K562 (cell line): ENCODE measurements around the gene TTLL11. TPM values are rescaled to one million over a fixed set of nuclear protein-coding genes. Genes with fewer than 3 reads are reported as not detected.

Source experiments
- ATAC-seq: fragments of 200-7000 bp; cut with Tn5 transposase; 3 replicates; pipeline ENCODE4 v1.9.1; 2020; ENCODE audit warnings: moderate library complexity
- BruUV-seq: library from RNA; stranded (reverse); fragments of 400-500 nt; replicated peaks from 2 replicates; lab custom pipeline; 2021; lab: Mats Ljungman, UMichigan
- CTCF ChIA-PET: fragments of 300-600 bp; formaldehyde crosslinking; extraction: SDS; loops from one replicate; lab custom pipeline; 2021; ENCODE audit warnings: low intra/inter-chr PET ratio; lab: Yijun Ruan, JAX
- POLR2A ChIA-PET: fragments of 300-600, 350-650 bp; sonication (Branson Sonifier 250); formaldehyde crosslinking; extraction: SDS; loops from one replicate; lab custom pipeline; 2021; ENCODE audit warnings: antibody characterized with exemption, inconsistent platforms; lab: Yijun Ruan, JAX
- DNase-seq, 4 experiments: peaks; one replicate each; pipeline versions ENCODE4 v3.0.0 to v3.0.0-alpha.2; 2011 to 2018; ENCODE audit warnings: low spot score in 3 of 4, mixed read lengths in 3 of 4; ENCODE audit errors: extremely low read depth in 1 of 4
- FAIRE-seq: peaks from 2 replicates; lab custom pipeline; 2011; peaks lifted over from hg19 to GRCh38; lab: Jason Lieb, UNC
- H2AFZ ChIP-seq: 2 replicates; pipeline ENCODE4 v1.6.0; 2011; ENCODE audit warnings: low read depth, low read length, control low read depth, inconsistent platforms
- H3K27ac ChIP-seq: fragments of 200-600 bp; 3 replicates; pipeline ENCODE4 v1.8.0; 2011; ENCODE audit warnings: low read depth, mild to moderate bottlenecking, control low read depth, inconsistent platforms, low read length, moderate library complexity, mixed read lengths; ENCODE audit errors: extremely low read depth
- H3K27me3 ChIP-seq, 2 experiments: fragments of 300-600 bp in 1 of 2; 2 replicates in 1 of 2; 3 replicates in 1 of 2; pipeline versions ENCODE4 v1.6.0 to v1.8.0; 2011; ENCODE audit warnings: inconsistent platforms in 2 of 2, low read length in 2 of 2, mild to moderate bottlenecking in 1 of 2, mixed read lengths in 1 of 2, moderate library complexity in 1 of 2; ENCODE audit not compliant: control insufficient read depth in 2 of 2, insufficient read depth in 2 of 2
- H3K36me3 ChIP-seq: fragments of 300-600 bp; 3 replicates; pipeline ENCODE4 v1.8.0; 2011; ENCODE audit warnings: mild to moderate bottlenecking, low read length, inconsistent platforms; ENCODE audit not compliant: control insufficient read depth, insufficient read depth
- H3K4me1 ChIP-seq, 2 experiments: fragments of 200-600 bp in 1 of 2; replicated peaks in 1 of 2; 2 replicates in 1 of 2; 3 replicates in 1 of 2; pipeline versions ENCODE4 v1.5.1 to v1.8.0; 2011; ENCODE audit warnings: inconsistent platforms in 2 of 2, low read length in 2 of 2, mild to moderate bottlenecking in 1 of 2, mixed read lengths in 1 of 2, moderate library complexity in 1 of 2; ENCODE audit not compliant: control insufficient read depth in 2 of 2, insufficient read depth in 2 of 2
- H3K4me2 ChIP-seq: 2 replicates; pipeline ENCODE4 v1.6.1; 2011; ENCODE audit warnings: low read length, control low read depth, inconsistent platforms, mixed read lengths; ENCODE audit not compliant: insufficient read depth
- H3K4me3 ChIP-seq: fragments of 200-600 bp; sonication (generic), shearing (Covaris generic); 2 replicates; pipeline ENCODE4 v1.5.1; 2016; ENCODE audit warnings: control low read depth, inconsistent platforms
- H3K79me2 ChIP-seq: fragments of 200-600 bp; 3 replicates; pipeline ENCODE4 v1.8.0; 2011; ENCODE audit warnings: low read length, inconsistent platforms; ENCODE audit not compliant: control insufficient read depth, insufficient read depth
- H3K9ac ChIP-seq, 2 experiments: 2 replicates each; pipeline versions ENCODE4 v1.6.0 to v1.6.1; 2011; ENCODE audit warnings: low read depth in 2 of 2, low read length in 2 of 2, control low read depth in 1 of 2, inconsistent platforms in 1 of 2, mild to moderate bottlenecking in 1 of 2, mixed read lengths in 1 of 2; ENCODE audit not compliant: insufficient read depth in 1 of 2
- H3K9me1 ChIP-seq: one replicate; pipeline ENCODE4 v1.6.0; 2011; ENCODE audit warnings: inconsistent platforms, mild to moderate bottlenecking, low read length, moderate library complexity; ENCODE audit not compliant: control insufficient read depth, insufficient read depth
- H3K9me3 ChIP-seq: replicated peaks from 2 replicates; pipeline ENCODE4 v1.5.1; 2011; ENCODE audit warnings: low read depth, low read length, inconsistent platforms; ENCODE audit not compliant: control insufficient read depth, insufficient read depth
- H4K20me1 ChIP-seq: replicated peaks from 2 replicates; pipeline ENCODE4 v1.6.1; 2011; ENCODE audit warnings: low read length, inconsistent platforms, mixed read lengths; ENCODE audit not compliant: control insufficient read depth, insufficient read depth
- CCAR2 ChIP-seq: fragments of 200-400 bp; formaldehyde crosslinking; IDR thresholded peaks from 2 replicates; pipeline ENCODE4 v1.6.1; 2017; ENCODE audit warnings: mild to moderate bottlenecking, low read depth, low read length
- DNMT1 ChIP-seq: fragments of 450-650 bp; IDR thresholded peaks from 2 replicates; pipeline ENCODE4 v1.6.1; 2016; ENCODE audit warnings: antibody characterized with exemption, mild to moderate bottlenecking
- ELF4 ChIP-seq: fragments of 450-650 bp; formaldehyde crosslinking; IDR thresholded peaks from 2 replicates; pipeline ENCODE4 v1.4.0; 2022; ENCODE audit warnings: missing genetic modification characterization
- FOSL1 ChIP-seq: fragments of 200-800 bp; sonication (Bioruptor generic); conservative IDR thresholded peaks from 2 replicates; pipeline ENCODE4 v1.6.1; 2016; ENCODE audit warnings: missing genetic modification characterization, missing compliant biosample characterization
- FOXM1 ChIP-seq, 2 experiments: fragments of 450-650 bp in 1 of 2; sonication (generic) in 1 of 2; formaldehyde crosslinking in 1 of 2; IDR thresholded peaks; 2 replicates each; pipeline versions ENCODE4 v1.6.1 to v1.9.0; 2017 to 2022; ENCODE audit warnings: low read depth in 2 of 2, mild to moderate bottlenecking in 2 of 2, missing genetic modification reagents in 1 of 2, moderate library complexity in 1 of 2
- GTF2F1 ChIP-seq: IDR thresholded peaks from 2 replicates; pipeline ENCODE4 v1.6.1; 2011; ENCODE audit warnings: low read depth, low read length, improper control_type of control experiment
- NELFE ChIP-seq: IDR thresholded peaks from 2 replicates; pipeline ENCODE4 v1.6.1; 2011; ENCODE audit warnings: mild to moderate bottlenecking; ENCODE audit not compliant: insufficient read depth, insufficient read length
- SIN3A ChIP-seq, 2 experiments: fragments of 150-350 bp in 1 of 2; IDR thresholded peaks; 2 replicates each; pipeline ENCODE4 v1.6.1; 2011 to 2016; ENCODE audit warnings: borderline replicate concordance in 2 of 2, low read depth in 2 of 2, low read length in 2 of 2, mild to moderate bottlenecking in 2 of 2, moderate library complexity in 2 of 2; ENCODE audit not compliant: control insufficient read depth in 1 of 2
- TCF15 ChIP-seq: fragments of 250-450 bp; sonication (Bioruptor Pico); IDR thresholded peaks from 2 replicates; pipeline ENCODE4 v1.8.0; 2022; ENCODE audit warnings: moderate library complexity, mild to moderate bottlenecking, inconsistent platforms
- TRIM28 ChIP-seq: fragments of 450-650 bp; IDR thresholded peaks from 2 replicates; pipeline ENCODE4 v1.6.1; 2017
- USF1 ChIP-seq: sonication (generic); formaldehyde crosslinking; IDR thresholded peaks from 2 replicates; pipeline ENCODE4 v1.9.0; 2022; ENCODE audit warnings: mild to moderate bottlenecking, missing genetic modification reagents
- ZBTB34 ChIP-seq: fragments of 250-450 bp; sonication (Bioruptor Pico); IDR thresholded peaks from 2 replicates; pipeline ENCODE4 v1.8.0; 2021; ENCODE audit warnings: mild to moderate bottlenecking, moderate library complexity
- ZNF140 ChIP-seq: fragments of 250-450 bp; sonication (Bioruptor Pico); IDR thresholded peaks from 2 replicates; pipeline ENCODE4 v1.8.0; 2021; ENCODE audit warnings: moderate library complexity, mild to moderate bottlenecking, inconsistent platforms
- ZNF766 ChIP-seq: fragments of 200-800 bp; sonication (Bioruptor generic); conservative IDR thresholded peaks from 2 replicates; pipeline ENCODE4 v1.6.1; 2016; ENCODE audit warnings: missing genetic modification characterization, missing compliant biosample characterization
- WGBS: fragments of 100-300 bp; shearing (Covaris generic); methylation state at CpG from one replicate; pipeline ENCODE4 v1.1.6; 2016; ENCODE audit warnings: low coverage, mixed read lengths; ENCODE audit not compliant: insufficient coverage; ENCODE audit errors: missing lambda C conversion rate; 5-methylcytosine and 5-hydroxymethylcytosine counted together
- in situ Hi-C: fragments of 300-500 bp; cut with MboI; formaldehyde crosslinking; loops from 4 replicates; pipeline ENCODE4 v1.15.0; 2018; ENCODE audit warnings: inconsistent platforms, mixed read lengths
- intact Hi-C: fragments of 100-400 bp; cut with micrococcal nuclease; formaldehyde crosslinking; loops from 2 replicates; pipeline ENCODE4 v1.14.2; 2022
- polyA plus RNA-seq, 8 experiments: library from polyadenylated mRNA; depleted of rRNA in 4 of 8; stranded (reverse) in 5 of 8; unstranded in 3 of 8; fragments of >200 nt; fragmentation: Nextera tagmentation in 2 of 8; fragmentation: Illumina TruSeq in 1 of 8; extraction: Ambion mirVana in 2 of 8; extraction: Trizol in 1 of 8; gene quantifications; 2 replicates each; pipeline versions ENCODE4 v1.2.1 to v1.2.3, GENCODE V29; 2011 to 2014; ENCODE audit warnings: inconsistent platforms in 1 of 8, missing spikeins in 1 of 8
- total RNA-seq, 7 experiments: library from RNA; depleted of rRNA in 6 of 7; stranded (reverse); fragments of >200 nt in 6 of 7; fragmentation: Illumina TruSeq in 2 of 7; extraction: Trizol in 2 of 7; gene quantifications; 2 replicates each; pipeline versions ENCODE4 v1.2.1 to v1.2.3, GENCODE V29; 2011 to 2021; ENCODE audit warnings: low replicate concordance in 1 of 7
- TF ChIP-seq, protein P1 (sequence below): fragments of 250-450 bp; sonication (Bioruptor Pico); IDR thresholded peaks from 2 replicates; pipeline ENCODE4 v1.8.0; 2022; ENCODE audit warnings: moderate library complexity, mild to moderate bottlenecking, inconsistent platforms
- TF ChIP-seq, protein P2 (sequence below): fragments of 450-650 bp; formaldehyde crosslinking; IDR thresholded peaks from 2 replicates; pipeline ENCODE4 v1.4.0; 2020; ENCODE audit warnings: mild to moderate bottlenecking, moderate library complexity

TTLL11 gene
- total and polyA plus RNA-seq, 9 of the 15 experiments (the other 6 are each of a cell fraction or from before 2014, with no cell fraction given), result 0.83 to 4.4 (median 2.7) TPM

DNA sequence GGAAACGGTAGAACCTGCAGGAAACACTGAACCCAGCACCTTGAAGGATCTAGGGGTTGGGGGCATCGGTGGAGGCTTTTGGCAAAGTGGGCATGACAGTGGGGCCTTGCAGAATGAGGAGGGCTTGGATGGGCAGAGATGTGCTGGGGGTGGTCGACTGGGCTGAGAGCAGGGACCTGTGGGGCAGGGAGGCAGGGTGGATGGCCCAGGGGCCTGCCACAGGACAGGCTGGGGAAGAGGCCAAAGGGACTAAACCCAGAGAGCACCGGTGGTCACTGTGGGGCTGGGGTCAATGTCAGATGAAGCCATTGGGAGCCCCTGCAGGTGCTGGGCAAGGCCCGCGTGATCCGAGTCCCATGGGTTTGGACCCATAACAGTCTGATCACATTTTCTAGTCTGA, 266.4 kb downstream of the TTLL11 start:
- no peak for DNase-seq
- Histone ChIP-seq H3K9ac (no peak overlapping the region), H3K4me3 (no peak overlapping the region), H3K9me3 (no peaks in the 10 kb centered on the region), H2AFZ (no peak overlapping the region), H3K4me2 (no peak overlapping the region), H3K4me1 (peaks cover 5 to 11% of the 10 kb centered on the region in 2 experiments; a peak in 4 of 5 replicates), H3K27ac (no peak overlapping the region), H3K9me1 (no peaks in the 10 kb centered on the region), H3K27me3 (peaks cover 3 to 10% of the 10 kb centered on the region in 2 experiments; a peak in 2 of 5 replicates), H4K20me1 (no peaks in the 10 kb centered on the region; the same call in 1 of the 2 replicates), H3K79me2 (no peaks in the 10 kb centered on the region), H3K36me3 (no peaks in the 10 kb centered on the region)
- ATAC-seq, result no peak
- ChIA-PET CTCF (no interaction called here), POLR2A (no interaction called here)
- intact Hi-C loops, result no loop called here
- BruUV-seq, result no TSS peak
- no peak for FAIRE-seq
- WGBS, result 29% methylated on average over 7 of the region's 7 CpGs
- in situ Hi-C loops, result no loop called here
- TF ChIP-seq CCAR2, result no peak
- no peak for TF ChIP-seq ELF4 (CRISPR knock-in tag)
- TF ChIP-seq ZNF140 (CRISPR knock-in tag), result no peak
- TF ChIP-seq USF1, result no peak
- no peak for TF ChIP-seq GTF2F1
- TF ChIP-seq SIN3A (IDR thresholded peaks at IDR 0.05; ENCODE audit: borderline replicate concordance in 2 of 2, control insufficient read depth in 1 of 2, low read depth in 2 of 2, low read length in 2 of 2), result no peak
- TF ChIP-seq, protein P1, sequence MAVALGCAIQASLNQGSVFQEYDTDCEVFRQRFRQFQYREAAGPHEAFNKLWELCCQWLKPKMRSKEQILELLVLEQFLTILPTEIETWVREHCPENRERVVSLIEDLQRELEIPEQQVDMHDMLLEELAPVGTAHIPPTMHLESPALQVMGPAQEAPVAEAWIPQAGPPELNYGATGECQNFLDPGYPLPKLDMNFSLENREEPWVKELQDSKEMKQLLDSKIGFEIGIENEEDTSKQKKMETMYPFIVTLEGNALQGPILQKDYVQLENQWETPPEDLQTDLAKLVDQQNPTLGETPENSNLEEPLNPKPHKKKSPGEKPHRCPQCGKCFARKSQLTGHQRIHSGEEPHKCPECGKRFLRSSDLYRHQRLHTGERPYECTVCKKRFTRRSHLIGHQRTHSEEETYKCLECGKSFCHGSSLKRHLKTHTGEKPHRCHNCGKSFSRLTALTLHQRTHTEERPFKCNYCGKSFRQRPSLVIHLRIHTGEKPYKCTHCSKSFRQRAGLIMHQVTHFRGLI, result no peak
- TF ChIP-seq FOSL1 (tag), result no peak
- no peak for TF ChIP-seq ZBTB34 (CRISPR knock-in tag)
- no peak for TF ChIP-seq FOXM1 (IDR thresholded peaks at IDR 0.05; ENCODE audit: low read depth)
- no peak for TF ChIP-seq FOXM1 (CRISPR knock-in tag; IDR thresholded peaks at IDR 0.05; ENCODE audit: low read depth)
- no peak for TF ChIP-seq ZNF766 (CRISPR knock-in tag)
- no peak for TF ChIP-seq TRIM28
- TF ChIP-seq TCF15 (CRISPR knock-in tag), result no peak
- no peak for TF ChIP-seq NELFE
- no peak for TF ChIP-seq DNMT1
- TF ChIP-seq, protein P2, sequence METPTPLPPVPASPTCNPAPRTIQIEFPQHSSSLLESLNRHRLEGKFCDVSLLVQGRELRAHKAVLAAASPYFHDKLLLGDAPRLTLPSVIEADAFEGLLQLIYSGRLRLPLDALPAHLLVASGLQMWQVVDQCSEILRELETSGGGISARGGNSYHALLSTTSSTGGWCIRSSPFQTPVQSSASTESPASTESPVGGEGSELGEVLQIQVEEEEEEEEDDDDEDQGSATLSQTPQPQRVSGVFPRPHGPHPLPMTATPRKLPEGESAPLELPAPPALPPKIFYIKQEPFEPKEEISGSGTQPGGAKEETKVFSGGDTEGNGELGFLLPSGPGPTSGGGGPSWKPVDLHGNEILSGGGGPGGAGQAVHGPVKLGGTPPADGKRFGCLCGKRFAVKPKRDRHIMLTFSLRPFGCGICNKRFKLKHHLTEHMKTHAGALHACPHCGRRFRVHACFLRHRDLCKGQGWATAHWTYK (CRISPR knock-in tag), result no peak
